Measurements from ENCODE around the gene LIX1.
"Not testable (repeated sequence)": the region's sequence is repeated elsewhere in the genome, so short reads cannot be mapped to it uniquely, and the experiment has no call there.

Gene LIX1

GRCh38 chr5:97141031-97141430 lies 1.4 kb downstream of the LIX1 start:
- DNase-seq: no peak

GRCh38 chr5:97140250-97140649 lies 2.2 kb downstream of the LIX1 start:
- DNase-seq: not testable (repeated sequence)

GRCh38 chr5:97136475-97136874 lies 5.9 kb downstream of the LIX1 start:
- no peak for DNase-seq

- no peak for DNase-seq
Observed at GRCh38 chr5:97135868-97136267, 6.5 kb downstream of the LIX1 start.

- DNase-seq: no peak
Observed at GRCh38 chr5:97134634-97135033, 7.8 kb downstream of the LIX1 start.

- DNase-seq: no peak
Observed at GRCh38 chr5:97133101-97133500, 9.3 kb downstream of the LIX1 start.

GRCh38 chr5:97131921-97132320 lies 10.5 kb downstream of the LIX1 start:
- DNase-seq: no peak

- DNase-seq: no peak
Observed at GRCh38 chr5:97131139-97131710, 11.2 kb downstream of the LIX1 start.

GRCh38 chr5:97127727-97128126 lies 14.7 kb downstream of the LIX1 start:
- DNase-seq: no peak

- DNase-seq: no peak
Observed at GRCh38 chr5:97125125-97125683, 17.2 kb downstream of the LIX1 start.

- no peak for DNase-seq
Observed at GRCh38 chr5:97124335-97124734, 18.1 kb downstream of the LIX1 start.

GRCh38 chr5:97121848-97122247 lies 20.6 kb downstream of the LIX1 start:
- DNase-seq: no peak

- DNase-seq: no peak
Observed at GRCh38 chr5:97120195-97120594, 22.2 kb downstream of the LIX1 start.

- no peak for DNase-seq
Observed at GRCh38 chr5:97119007-97119390, 23.4 kb downstream of the LIX1 start.

GRCh38 chr5:97118261-97119006 lies 24.0 kb downstream of the LIX1 start:
- DNase-seq: no peak

GRCh38 chr5:97115932-97116331 lies 26.5 kb downstream of the LIX1 start:
- no peak for DNase-seq

GRCh38 chr5:97112230-97112629 lies 30.2 kb downstream of the LIX1 start:
- no peak for DNase-seq

GRCh38 chr5:97111616-97112015 lies 30.8 kb downstream of the LIX1 start:
- DNase-seq: no peak

- DNase-seq: no peak
Observed at GRCh38 chr5:97111004-97111403, 31.4 kb downstream of the LIX1 start.

- no peak for DNase-seq
Observed at GRCh38 chr5:97107318-97107717, 35.1 kb downstream of the LIX1 start.

- no peak for DNase-seq
Observed at GRCh38 chr5:97106216-97106581, 36.2 kb downstream of the LIX1 start.

- no peak for DNase-seq
Observed at GRCh38 chr5:97105501-97106215, 36.8 kb downstream of the LIX1 start.

GRCh38 chr5:97102010-97102470 lies 40.4 kb downstream of the LIX1 start:
- no peak for DNase-seq
